HG02571 (cell line): Measurements from ENCODE around the gene FSCN2.
"Not testable (repeated sequence)": the region's sequence is repeated elsewhere in the genome, so short reads cannot be mapped to it uniquely, and the experiment has no call there.

Source experiments
- ATAC-seq: cut with Tn5 transposase; IDR thresholded peaks from one replicate; pipeline ENCODE4 v1.9.1; 2021; ENCODE audit warnings: mild to moderate bottlenecking, moderate library complexity; ENCODE audit not compliant: unreplicated experiment

Gene FSCN2

GRCh38 chr17:81573794-81574642 is 45.8 kb downstream of the FSCN2 start:
- ATAC-seq: no peak

GRCh38 chr17:81574643-81574956 is 46.4 kb downstream of the FSCN2 start:
- no peak for ATAC-seq

GRCh38 chr17:81575836-81576235 is 47.7 kb downstream of the FSCN2 start:
- no peak for ATAC-seq

GRCh38 chr17:81576621-81577277 is 48.6 kb downstream of the FSCN2 start:
- no peak for ATAC-seq

- ATAC-seq: no peak
Observed at GRCh38 chr17:81577278-81578000, 49.3 kb downstream of the FSCN2 start.

- ATAC-seq: no peak
Observed at GRCh38 chr17:81578038-81578441, 49.9 kb downstream of the FSCN2 start.

- no peak for ATAC-seq
Observed at GRCh38 chr17:81578561-81579225, 50.5 kb downstream of the FSCN2 start.

- ATAC-seq: no peak
Observed at GRCh38 chr17:81579298-81579697, 51.1 kb downstream of the FSCN2 start.

GRCh38 chr17:81579821-81580321 is 51.7 kb downstream of the FSCN2 start:
- ATAC-seq: no peak

GRCh38 chr17:81580481-81580880 is 52.3 kb downstream of the FSCN2 start:
- no peak for ATAC-seq

GRCh38 chr17:81581758-81582157 is 53.6 kb downstream of the FSCN2 start:
- no peak for ATAC-seq

GRCh38 chr17:81582341-81582740 is 54.2 kb downstream of the FSCN2 start:
- ATAC-seq: no peak

GRCh38 chr17:81582749-81583148 is 54.6 kb downstream of the FSCN2 start:
- no peak for ATAC-seq

GRCh38 chr17:81583589-81584342 is 55.6 kb downstream of the FSCN2 start:
- no peak for ATAC-seq

- ATAC-seq: not testable (repeated sequence)
Observed at GRCh38 chr17:81584771-81585170, 56.6 kb downstream of the FSCN2 start.

- no peak for ATAC-seq
Observed at GRCh38 chr17:81586096-81586495, 57.9 kb downstream of the FSCN2 start.
